Glutamatergic neuron (in vitro differentiated cells): ENCODE results near the gene MPP4. TPM values are rescaled to one million over a fixed set of nuclear protein-coding genes. Genes with fewer than 3 reads are reported as not detected.

ENCODE experiments used
- DNase-seq: peaks from one replicate; pipeline ENCODE4 v3.0.0; 2022
- H3K27ac Mint-ChIP-seq: one replicate; pipeline ENCODE4 v1.8.0; 2020; ENCODE audit warnings: mild to moderate bottlenecking, mixed read lengths, inconsistent platforms; ENCODE audit not compliant: unreplicated experiment
- H3K27me3 Mint-ChIP-seq: one replicate; pipeline ENCODE4 v1.8.0; 2020; ENCODE audit warnings: mild to moderate bottlenecking, moderate library complexity, mixed read lengths, inconsistent platforms; ENCODE audit not compliant: unreplicated experiment
- H3K36me3 Mint-ChIP-seq: one replicate; pipeline ENCODE4 v1.8.0; 2020; ENCODE audit warnings: mild to moderate bottlenecking, mixed read lengths, inconsistent platforms; ENCODE audit not compliant: unreplicated experiment
- H3K4me1 Mint-ChIP-seq: one replicate; pipeline ENCODE4 v1.8.0; 2020; ENCODE audit warnings: mild to moderate bottlenecking, low read depth, mixed read lengths, inconsistent platforms; ENCODE audit not compliant: unreplicated experiment
- H3K4me3 Mint-ChIP-seq: one replicate; pipeline ENCODE4 v1.8.0; 2020; ENCODE audit warnings: mild to moderate bottlenecking, mixed read lengths, inconsistent platforms; ENCODE audit not compliant: unreplicated experiment
- H3K9me3 Mint-ChIP-seq: one replicate; pipeline ENCODE4 v1.8.0; 2020; ENCODE audit warnings: mild to moderate bottlenecking, moderate library complexity, mixed read lengths, inconsistent platforms; ENCODE audit not compliant: unreplicated experiment
- CTCF ChIP-seq: fragments of 200-600 bp; sonication (generic); IDR thresholded peaks from one replicate; pipeline ENCODE4 v1.5.0; 2021; ENCODE audit not compliant: partially characterized antibody, unreplicated experiment
- total RNA-seq: library from RNA; stranded (reverse); fragmentation: NEBNext Ultra II Directional; extraction: Animal tissue kit (Norgen Biotek cat#: 25700); gene quantifications from one replicate; pipeline ENCODE4 v1.2.1, GENCODE V29; 2021; ENCODE audit not compliant: unreplicated experiment

The MPP4 gene
- total RNA-seq, 1 donor from 2014 or later = 0.25 TPM

- Mint-ChIP-seq H3K9me3 (peaks cover 2% of the 10 kb centered on the region), H3K4me1 (no peaks in the 10 kb centered on the region), H3K27ac (no peak overlapping the region), H3K36me3 (peaks cover 19% of the 10 kb centered on the region), H3K27me3 (no peaks in the 10 kb centered on the region), H3K4me3 (no peak overlapping the region)
- TF ChIP-seq CTCF = no peak
- DNase-seq = no peak
These were observed 90.9 kb downstream of the MPP4 start for GRCh38 chr2:201607568-201607967.

GRCh38 chr2:201600906-201601305, 97.5 kb downstream of the MPP4 start:
- Mint-ChIP-seq H3K9me3 (no peaks in the 10 kb centered on the region), H3K27me3 (no peaks in the 10 kb centered on the region), H3K4me3 (no peak overlapping the region), H3K36me3 (no peaks in the 10 kb centered on the region), H3K27ac (no peak overlapping the region), H3K4me1 (no peaks in the 10 kb centered on the region)
- no peak for TF ChIP-seq CTCF
- DNase-seq = no peak

- DNase-seq = no peak
- H3K27ac Mint-ChIP-seq = no peak overlapping the region
- TF ChIP-seq CTCF = no peak
These were observed 101.0 kb downstream of the MPP4 start for GRCh38 chr2:201597397-201597796.

More at GRCh38 chr2:201597397-201597796, 101.0 kb downstream of the MPP4 start:
- Mint-ChIP-seq H3K4me1 (no peaks in the 10 kb centered on the region), H3K36me3 (no peaks in the 10 kb centered on the region), H3K4me3 (no peak overlapping the region), H3K9me3 (no peaks in the 10 kb centered on the region), H3K27me3 (no peaks in the 10 kb centered on the region)

Other genes starting within 250 kb of the MPP4 start
- 58.9 TPM for gene TRAK2, start 247.2 kb downstream of the MPP4 start, total RNA-seq
- 40.5 TPM for gene STRADB, start 246.9 kb downstream of the MPP4 start, total RNA-seq
- gene TMEM237, start 55.1 kb downstream of the MPP4 start, total RNA-seq = 68.8 TPM
- gene ALS2, start 82.3 kb upstream of the MPP4 start, total RNA-seq = 44.0 TPM
- 0.61 TPM for gene CDK15, start 107.9 kb upstream of the MPP4 start, total RNA-seq